HFF-Myc (cell line): ENCODE data around the gene EPHA7.

Source experiments
- DNase-seq: peaks from one replicate; pipeline ENCODE4 v3.0.0-alpha.2; 2011; ENCODE audit warnings: low read depth; ENCODE audit errors: extremely low read depth
- H3K4me3 ChIP-seq: replicated peaks from 2 replicates; pipeline ENCODE4 v1.5.1; 2011; ENCODE audit warnings: low read depth, mild to moderate bottlenecking, control low read depth, low read length
- CTCF ChIP-seq: IDR thresholded peaks from 2 replicates; pipeline ENCODE4 v1.5.1; 2012; ENCODE audit warnings: mild to moderate bottlenecking, low read depth, low read length, control low read depth; ENCODE audit errors: missing control alignments

EPHA7 gene

GRCh38 chr6:93352604-93353003, 66.8 kb downstream of the EPHA7 start:
- TF ChIP-seq CTCF = no peak
- no peak overlapping the region for H3K4me3 ChIP-seq
- DNase-seq = no peak

DNA sequence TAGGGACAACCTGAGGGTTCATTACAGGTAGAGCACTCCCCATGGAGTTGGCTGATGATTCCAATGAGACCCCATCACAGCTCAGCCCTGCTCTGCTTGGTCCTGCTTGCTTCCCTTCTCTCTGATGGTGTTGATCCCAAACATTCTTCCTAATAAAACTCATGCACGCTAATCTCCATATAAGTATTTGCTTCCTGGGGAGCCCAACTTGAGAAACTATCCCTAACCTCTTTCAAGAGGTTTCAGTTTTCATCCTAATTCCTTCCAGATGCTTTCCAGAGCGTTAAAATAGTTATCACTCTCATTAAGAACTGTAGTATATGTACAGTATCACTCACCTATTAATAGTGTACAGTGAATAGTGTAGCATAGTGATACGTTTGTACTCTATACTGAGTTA, 68.1 kb downstream of the EPHA7 start:
- no peak for TF ChIP-seq CTCF
- H3K4me3 ChIP-seq = no peak overlapping the region
- no peak for DNase-seq

GRCh38 chr6:93350774-93351173, 68.6 kb downstream of the EPHA7 start:
- TF ChIP-seq CTCF = no peak
- H3K4me3 ChIP-seq = no peak overlapping the region
- no peak for DNase-seq

DNA sequence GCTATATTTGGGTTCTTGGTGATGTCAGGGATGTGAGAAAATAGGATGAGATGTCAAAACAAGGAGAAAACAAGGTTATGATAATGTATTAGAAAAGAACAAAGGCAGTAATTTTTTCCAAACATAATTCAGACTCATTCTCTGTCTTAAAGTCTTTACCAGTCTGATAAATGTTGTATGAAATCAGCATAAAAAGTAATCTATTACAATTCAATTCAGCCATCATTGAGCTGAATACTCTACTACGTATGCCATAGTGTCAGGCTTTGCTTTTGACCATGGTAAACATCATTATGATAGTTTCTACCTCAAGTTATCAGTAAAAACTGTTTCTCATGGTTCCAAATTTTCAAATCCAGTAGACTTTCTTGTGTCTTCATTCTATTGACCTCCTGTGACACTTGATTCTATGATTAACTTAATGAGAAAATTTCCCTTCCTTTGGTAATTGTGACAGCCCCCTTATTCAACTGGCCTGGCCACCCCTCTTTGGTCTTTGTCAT, 75.0 kb downstream of the EPHA7 start:
- no peak for TF ChIP-seq CTCF
- DNase-seq = no peak
- H3K4me3 ChIP-seq = no peak overlapping the region

DNA sequence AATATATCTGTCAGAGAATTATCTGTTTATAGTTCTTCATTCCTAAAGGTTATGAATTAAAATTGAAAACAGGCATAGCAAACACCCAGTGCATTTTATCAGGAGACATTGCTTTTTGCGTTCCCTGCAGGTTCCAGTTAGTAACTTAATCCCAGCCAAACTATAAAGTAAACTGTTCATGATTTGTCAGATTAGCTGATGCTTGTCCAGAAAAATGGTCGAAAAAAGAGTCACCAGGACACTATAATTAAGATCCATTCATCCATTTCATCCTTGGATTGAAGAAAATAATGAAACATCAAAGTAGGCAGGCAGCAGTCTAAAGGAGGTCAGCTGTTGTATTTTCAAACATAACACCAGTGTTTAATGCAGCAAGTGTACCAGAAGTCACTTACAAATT, 75.9 kb downstream of the EPHA7 start:
- H3K4me3 ChIP-seq = no peak overlapping the region
- no peak for TF ChIP-seq CTCF
- no peak for DNase-seq

DNA sequence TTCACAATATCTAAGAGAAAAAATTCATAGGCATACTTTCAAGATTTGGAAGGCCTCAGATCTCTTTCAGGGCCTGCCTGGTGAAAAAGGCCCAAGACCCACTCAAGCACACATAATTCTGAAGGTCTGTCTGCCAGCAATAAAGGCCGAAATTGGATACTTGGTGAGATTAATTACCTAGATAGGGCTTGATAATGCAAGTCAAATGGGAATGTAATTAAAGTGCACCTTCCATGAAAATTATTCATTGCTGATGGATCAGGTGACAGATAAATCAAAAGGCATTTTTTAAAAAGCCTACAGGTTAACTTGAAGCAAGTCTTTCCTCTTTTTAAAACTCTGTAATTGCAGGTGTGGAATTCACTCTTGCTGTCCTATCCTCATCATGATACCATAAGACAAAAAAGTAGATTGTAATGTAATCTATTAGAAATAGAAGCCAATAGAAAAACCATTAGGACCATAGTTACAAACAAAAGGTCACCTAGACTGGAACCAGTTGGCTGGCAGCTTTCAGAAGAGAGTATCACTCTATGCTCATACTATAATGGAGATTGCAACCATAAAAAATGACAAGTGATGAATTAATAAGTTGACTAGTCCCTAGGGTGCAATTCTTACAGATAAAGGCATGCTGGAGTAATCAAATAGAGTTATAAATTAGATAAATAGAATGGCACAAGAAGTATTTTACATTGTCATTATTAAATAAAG, 77.3 kb downstream of the EPHA7 start:
- no peak for TF ChIP-seq CTCF

More for the DNA sequence above, 77.3 kb downstream of the EPHA7 start:
- DNase-seq = no peak
- H3K4me3 ChIP-seq = no peak overlapping the region
